Smooth muscle cell of the coronary artery (primary cell): Measurements from ENCODE around the gene OTOP3. TPM values are rescaled to one million over a fixed set of nuclear protein-coding genes. Genes with fewer than 3 reads are reported as not detected.

Experiments used
- total RNA-seq: library from RNA; depleted of rRNA; stranded (reverse); fragments of >200 nt; gene quantifications from 2 replicates; pipeline ENCODE4 v1.2.3, GENCODE V29; 2014; ENCODE audit warnings: low replicate concordance

OTOP3 gene, protein sequence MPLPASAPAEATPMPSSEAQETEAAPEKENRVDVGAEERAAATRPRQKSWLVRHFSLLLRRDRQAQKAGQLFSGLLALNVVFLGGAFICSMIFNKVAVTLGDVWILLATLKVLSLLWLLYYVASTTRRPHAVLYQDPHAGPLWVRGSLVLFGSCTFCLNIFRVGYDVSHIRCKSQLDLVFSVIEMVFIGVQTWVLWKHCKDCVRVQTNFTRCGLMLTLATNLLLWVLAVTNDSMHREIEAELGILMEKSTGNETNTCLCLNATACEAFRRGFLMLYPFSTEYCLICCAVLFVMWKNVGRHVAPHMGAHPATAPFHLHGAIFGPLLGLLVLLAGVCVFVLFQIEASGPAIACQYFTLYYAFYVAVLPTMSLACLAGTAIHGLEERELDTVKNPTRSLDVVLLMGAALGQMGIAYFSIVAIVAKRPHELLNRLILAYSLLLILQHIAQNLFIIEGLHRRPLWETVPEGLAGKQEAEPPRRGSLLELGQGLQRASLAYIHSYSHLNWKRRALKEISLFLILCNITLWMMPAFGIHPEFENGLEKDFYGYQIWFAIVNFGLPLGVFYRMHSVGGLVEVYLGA
- not detected in 2 replicates for total RNA-seq

DNA sequence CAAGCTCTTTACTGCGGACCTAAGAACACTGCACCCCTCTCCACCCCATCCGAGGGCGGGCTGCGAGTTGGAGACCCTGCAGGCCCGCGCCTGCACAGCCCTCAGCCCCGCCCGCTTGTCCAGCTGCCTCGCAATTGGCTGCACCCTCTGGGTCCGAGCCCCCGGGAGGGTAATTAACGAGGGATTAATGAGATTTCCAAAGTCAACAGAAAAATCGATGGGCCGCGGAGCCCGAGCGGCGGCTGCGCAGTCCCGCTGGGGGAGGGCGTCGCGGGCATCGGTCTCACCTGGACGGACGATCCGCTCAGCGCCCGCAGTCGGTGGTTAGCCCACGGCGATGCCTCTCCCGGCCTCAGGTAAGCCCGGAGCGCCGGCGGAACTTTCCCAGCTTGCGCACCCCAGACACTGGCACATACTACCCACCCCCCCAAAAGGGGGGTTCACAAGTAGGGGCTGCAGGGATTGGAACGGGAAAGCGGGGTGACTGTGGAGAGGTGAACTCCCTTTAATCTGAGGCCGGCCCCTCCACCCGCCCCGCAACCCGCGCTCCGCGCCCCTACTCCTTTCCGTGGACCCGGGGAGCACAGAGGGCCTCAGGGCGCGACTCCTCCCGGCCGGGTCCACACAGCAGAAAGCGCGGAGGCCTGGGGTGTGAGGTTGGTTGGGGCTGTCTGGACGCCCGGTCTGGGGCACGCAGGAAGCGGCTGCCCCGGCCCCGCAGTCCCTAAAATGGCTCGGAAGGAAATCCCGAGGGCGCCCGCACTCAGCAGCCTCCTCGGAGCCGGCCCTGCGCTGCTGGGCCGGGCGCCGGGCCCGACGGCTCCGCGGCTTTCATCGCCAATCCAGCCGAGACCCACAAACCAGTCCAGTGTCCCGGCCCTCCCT lies at the start of gene OTOP3:
Gene OTOP3, plus strand, starts transcription at position 314 of the 885 bp plus-strand sequence. Its CDS starts 24 bp downstream, at position 338.

DNA sequence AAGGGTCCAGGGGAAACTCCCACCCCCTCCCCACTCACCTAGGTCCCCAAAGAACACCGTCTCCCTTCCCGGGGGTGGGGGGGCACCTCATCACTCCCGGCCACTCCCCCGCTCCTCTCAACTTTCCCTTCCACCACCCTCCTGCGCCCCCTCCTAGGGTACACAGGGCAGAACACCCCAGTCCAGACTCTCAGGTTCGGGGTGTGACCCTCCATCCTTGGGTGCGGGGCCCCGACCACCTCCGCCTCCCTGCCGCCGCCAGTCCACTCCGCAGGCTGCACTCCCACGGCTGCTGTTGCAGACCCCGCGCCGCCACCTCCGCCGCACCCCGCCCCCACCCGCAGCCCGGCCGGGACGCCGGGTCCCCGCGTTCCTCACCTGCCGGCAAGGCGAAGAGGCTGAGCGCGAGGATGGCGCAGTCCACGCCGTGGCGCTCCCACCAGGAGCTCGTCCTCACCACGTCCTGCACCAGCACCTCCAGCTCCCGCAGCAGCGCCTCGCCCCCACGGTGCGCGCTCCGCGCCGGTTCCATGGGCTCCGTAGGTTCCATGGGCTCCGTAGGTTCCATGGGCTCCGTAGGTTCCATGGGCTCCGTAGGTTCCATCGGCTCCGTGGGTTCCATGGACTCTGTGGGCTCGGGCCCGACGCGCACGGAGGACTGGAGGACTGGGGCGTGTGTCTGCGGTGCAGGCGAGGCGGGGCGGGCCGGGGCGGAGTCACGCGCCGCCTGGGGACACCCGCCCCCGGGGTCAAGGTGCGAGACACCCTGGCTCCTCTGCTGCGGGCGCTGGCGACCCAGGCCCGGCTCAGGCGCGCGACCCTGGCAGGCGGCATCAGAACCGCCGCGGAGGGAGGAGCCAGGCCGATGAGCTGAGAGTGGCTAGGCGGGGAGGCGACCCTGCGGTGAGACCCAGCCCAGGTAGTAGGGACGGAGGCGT lies 42.5 kb upstream of the OTOP3 start, which contains the start of gene FADS6:
Gene FADS6, minus strand, starts transcription at position 660 of the 938 bp plus-strand sequence. Its CDS starts 38 bp downstream, at position 622.

DNA sequence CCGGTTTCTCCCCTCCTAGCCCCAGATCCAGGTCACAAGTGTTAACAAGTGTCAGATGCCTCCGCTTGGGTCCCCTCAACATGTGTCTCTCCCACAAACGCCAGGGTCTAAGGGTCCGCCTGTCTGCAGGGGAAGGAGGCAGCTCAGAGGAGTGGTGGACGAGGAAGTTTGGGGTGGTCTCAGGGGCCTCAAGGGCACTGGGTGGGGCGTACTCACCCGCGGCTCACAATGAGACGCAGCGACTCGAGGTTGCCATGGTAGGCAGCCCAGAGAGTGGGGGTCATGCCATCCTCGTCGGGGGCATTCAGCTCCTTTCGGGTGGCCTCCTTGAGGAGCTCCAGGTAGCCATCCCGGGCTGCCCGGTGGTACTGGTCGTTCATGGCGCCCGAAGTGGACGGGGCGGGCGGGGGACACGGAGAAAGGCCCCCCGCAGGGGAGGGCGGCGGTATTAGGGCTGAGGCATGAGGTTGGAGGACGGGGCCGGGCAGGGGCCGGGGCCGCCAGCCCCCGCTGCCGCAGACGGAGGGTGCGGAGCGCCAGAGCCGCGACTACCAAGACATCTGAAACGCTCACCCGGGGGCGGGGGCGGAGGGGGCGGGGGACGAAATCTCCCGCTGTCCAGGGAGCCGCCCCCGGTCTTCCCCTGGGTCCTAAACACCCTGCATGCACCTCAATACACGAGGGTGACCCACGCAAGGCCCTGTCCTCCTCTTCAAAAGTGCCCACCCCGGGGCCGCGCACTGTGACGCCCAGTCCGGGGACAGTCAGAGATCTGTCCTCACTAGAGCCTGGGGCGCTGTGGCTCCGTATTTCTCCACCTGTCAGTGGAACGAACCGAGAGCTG lies 12.8 kb upstream of the OTOP3 start, which contains the start of gene USH1G:
Gene USH1G, minus strand, starts transcription at position 562 of the 844 bp plus-strand sequence. Its CDS starts 182 bp downstream, at position 380.

DNA sequence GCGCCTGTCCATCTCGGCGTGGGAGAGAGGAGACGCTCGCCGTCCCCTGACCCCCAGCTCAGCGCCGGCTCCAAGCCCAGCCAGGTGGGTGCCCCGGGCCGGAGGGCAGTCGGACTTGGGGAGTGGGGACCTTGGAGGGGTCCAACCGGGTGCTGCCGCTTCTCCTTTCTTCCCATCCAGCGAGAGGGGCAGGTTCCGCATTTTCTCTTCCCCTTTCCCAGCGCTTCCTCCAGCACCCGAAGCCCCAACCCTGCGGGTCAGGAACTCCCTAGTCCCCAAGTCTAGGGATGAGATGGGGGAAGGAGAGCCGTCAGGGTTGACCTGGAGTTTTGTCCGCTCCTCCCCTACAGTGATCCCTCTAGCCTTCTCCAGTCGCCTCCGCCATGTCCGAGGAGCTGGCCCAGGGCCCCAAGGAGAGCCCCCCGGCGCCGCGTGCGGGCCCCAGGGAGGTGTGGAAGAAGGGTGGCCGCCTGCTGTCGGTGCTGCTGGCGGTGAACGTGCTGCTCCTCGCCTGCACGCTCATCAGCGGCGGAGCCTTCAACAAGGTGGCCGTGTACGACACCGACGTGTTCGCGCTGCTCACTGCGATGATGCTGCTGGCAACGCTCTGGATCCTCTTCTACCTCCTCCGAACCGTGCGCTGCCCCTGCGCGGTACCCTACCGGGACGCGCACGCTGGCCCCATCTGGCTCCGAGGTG lies 11.3 kb upstream of the OTOP3 start, which contains the start of gene OTOP2:
Gene OTOP2, plus strand, starts transcription at position 24 of the 699 bp plus-strand sequence. Its CDS starts 360 bp downstream, at position 384.

DNA sequence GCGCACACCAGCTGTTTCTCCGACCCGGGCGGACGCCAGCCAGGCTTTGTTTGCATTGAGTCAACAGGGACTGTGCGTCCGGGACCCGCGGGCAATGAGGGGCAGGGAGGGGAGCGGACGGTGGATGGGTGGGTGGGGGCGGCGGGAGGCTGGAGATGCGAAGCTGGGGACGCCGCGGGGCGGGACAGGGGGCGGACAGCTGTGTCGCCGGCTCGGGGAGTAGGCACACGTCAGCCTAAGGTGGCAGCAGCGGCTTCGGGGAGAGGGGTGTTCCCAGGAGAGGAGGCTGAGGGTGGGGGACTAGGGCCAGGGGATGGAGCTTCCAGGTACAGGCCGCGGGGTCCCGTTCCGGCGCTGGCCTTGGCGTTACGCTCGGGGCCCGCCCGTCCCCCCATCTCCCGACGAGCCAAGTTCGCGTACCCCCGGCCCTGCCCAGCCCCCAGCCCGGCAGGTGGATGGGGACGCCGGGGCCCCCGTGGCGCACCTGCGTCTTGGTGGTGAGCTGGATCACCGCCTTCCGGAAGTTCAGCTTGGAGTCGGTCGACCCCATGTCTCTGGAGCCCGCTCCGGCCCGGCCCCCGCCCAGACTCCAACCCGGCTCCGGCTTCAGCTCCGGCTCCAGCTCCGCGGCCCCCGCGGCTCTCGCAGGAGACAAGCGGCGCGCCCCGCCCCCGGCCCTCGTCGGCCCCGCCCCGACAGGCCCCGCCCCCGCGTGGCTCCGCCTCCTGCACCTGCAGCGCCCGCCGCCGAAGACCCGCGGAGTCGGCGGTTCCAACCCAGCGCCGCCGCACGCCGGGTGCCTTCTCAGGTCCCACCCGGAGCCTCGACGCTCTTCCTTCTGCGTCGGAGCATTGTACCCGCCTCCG lies 36.6 kb downstream of the OTOP3 start, which contains the start of gene HID1:
Gene HID1, minus strand, starts transcription at position 653 of the 866 bp plus-strand sequence. Its CDS starts 103 bp downstream, at position 550.

DNA sequence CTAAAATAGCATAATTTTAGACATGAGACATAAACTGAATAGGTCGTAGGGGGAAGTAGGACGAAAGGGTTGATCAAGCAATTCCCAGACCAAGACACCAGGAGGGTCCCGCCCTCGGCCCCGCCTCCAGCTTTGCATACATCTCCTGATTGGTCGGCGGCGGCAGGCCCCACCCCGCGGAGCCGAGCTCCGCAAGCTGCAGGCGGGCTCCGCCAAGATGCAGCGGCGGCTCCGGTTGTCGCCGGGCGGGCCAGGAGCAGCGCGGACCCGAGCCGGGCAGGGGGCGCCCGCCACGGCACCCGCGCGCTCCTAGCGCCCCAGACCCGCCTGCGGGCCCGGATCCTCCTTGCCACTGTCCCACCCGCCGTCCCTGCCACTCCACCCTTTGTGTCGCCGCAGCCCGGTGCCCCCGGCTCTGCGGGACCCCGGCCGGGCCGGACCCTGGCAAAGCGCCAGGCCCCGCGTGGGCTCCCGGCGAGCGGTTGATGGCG lies 51.8 kb downstream of the OTOP3 start, which contains the start of gene CDR2L:
Gene CDR2L, plus strand, starts transcription at position 215 of the 491 bp plus-strand sequence. CDS start 412 bp downstream, outside the sequence.

Other genes starting within 250 kb of the OTOP3 start
- not detected in 2 replicates for gene CD300LF, start 223.0 kb upstream of the OTOP3 start, total RNA-seq
- gene RAB37, start 198.6 kb upstream of the OTOP3 start, total RNA-seq, result 0.15 TPM in 1 of 2 replicates, not detected in the other
- gene NHERF1, start 187.3 kb upstream of the OTOP3 start, total RNA-seq, result 2.8 and 10.4 TPM in 2 replicates
- 46.3 and 62.8 TPM in 2 replicates for gene NAT9, start 159.6 kb upstream of the OTOP3 start, total RNA-seq
- gene GRIN2C, start 76.0 kb upstream of the OTOP3 start, total RNA-seq, result 0.15 and 0.23 TPM in 2 replicates
- 36.2 and 37.7 TPM in 2 replicates for gene FDXR, start 62.9 kb upstream of the OTOP3 start, total RNA-seq
- not detected in 2 replicates for gene FADS6, start 42.3 kb upstream of the OTOP3 start, total RNA-seq
- not detected in 2 replicates for gene USH1G, start 12.6 kb upstream of the OTOP3 start, total RNA-seq
- gene OTOP2, start 11.6 kb upstream of the OTOP3 start, total RNA-seq, result not detected in 2 replicates
- 0.23 and 0.90 TPM in 2 replicates for gene HID1, start 36.9 kb downstream of the OTOP3 start, total RNA-seq
- 5.4 and 14.8 TPM in 2 replicates for gene CDR2L, start 51.7 kb downstream of the OTOP3 start, total RNA-seq
- gene MRPL58, start 76.8 kb downstream of the OTOP3 start, total RNA-seq, result 17.1 and 27.8 TPM in 2 replicates
- 236 and 296 TPM in 2 replicates for gene ATP5PD, start 111.1 kb downstream of the OTOP3 start, total RNA-seq
- 10.4 and 26.4 TPM in 2 replicates for gene KCTD2, start 111.3 kb downstream of the OTOP3 start, total RNA-seq
- 0.60 and 2.8 TPM in 2 replicates for gene SLC16A5, start 152.1 kb downstream of the OTOP3 start, total RNA-seq
- gene ARMC7, start 174.1 kb downstream of the OTOP3 start, total RNA-seq, result 2.0 and 2.1 TPM in 2 replicates
- gene NT5C, start 195.8 kb downstream of the OTOP3 start, total RNA-seq, result 20.4 and 54.6 TPM in 2 replicates
- gene JPT1, start 218.6 kb downstream of the OTOP3 start, total RNA-seq, result 16.0 and 107 TPM in 2 replicates
- 148 and 219 TPM in 2 replicates for gene SUMO2, start 247.1 kb downstream of the OTOP3 start, total RNA-seq